SK-N-SH treated with all-trans-retinoic acid at 6 μM for 48 hours (cell line): Measurements from ENCODE around the gene PGM5.
"Not testable (repeated sequence)": the region's sequence is repeated elsewhere in the genome, so short reads cannot be mapped to it uniquely, and the experiment has no call there.

Source experiments
- OSR1 ChIP-seq: fragments of 250-450 bp; sonication (Bioruptor Pico); IDR thresholded peaks from 2 replicates; pipeline ENCODE4 v1.8.0; 2022; ENCODE audit warnings: moderate library complexity, mild to moderate bottlenecking, inconsistent platforms
- PPARA ChIP-seq: fragments of 250-450 bp; sonication (Bioruptor Pico); IDR thresholded peaks from 2 replicates; pipeline ENCODE4 v1.5.0; 2020; ENCODE audit warnings: mild to moderate bottlenecking, borderline replicate concordance
- RARB ChIP-seq: fragments of 250-450 bp; sonication (Bioruptor Pico); IDR thresholded peaks from 2 replicates; pipeline ENCODE4 v1.8.0; 2021; ENCODE audit warnings: mild to moderate bottlenecking, moderate library complexity
- ZC3H10 ChIP-seq: fragments of 250-450 bp; sonication (Bioruptor Pico); IDR thresholded peaks from 2 replicates; pipeline ENCODE4 v1.5.1; 2021; ENCODE audit warnings: mild to moderate bottlenecking, moderate library complexity
- ZNF70 ChIP-seq: fragments of 450-650 bp; formaldehyde crosslinking; IDR thresholded peaks from 2 replicates; pipeline ENCODE4 v1.5.0; 2020; ENCODE audit warnings: mild to moderate bottlenecking, moderate library complexity
- TF ChIP-seq, protein P1 (sequence below): fragments of 250-450 bp; sonication (Bioruptor Pico); IDR thresholded peaks from 2 replicates; pipeline ENCODE4 v1.5.1; 2021; ENCODE audit warnings: mild to moderate bottlenecking, moderate library complexity
- TF ChIP-seq, protein P2 (sequence below): fragments of 250-450 bp; sonication (Bioruptor Pico); IDR thresholded peaks from 2 replicates; pipeline ENCODE4 v1.8.0; 2020; ENCODE audit warnings: mild to moderate bottlenecking, moderate library complexity, borderline replicate concordance

DNA sequence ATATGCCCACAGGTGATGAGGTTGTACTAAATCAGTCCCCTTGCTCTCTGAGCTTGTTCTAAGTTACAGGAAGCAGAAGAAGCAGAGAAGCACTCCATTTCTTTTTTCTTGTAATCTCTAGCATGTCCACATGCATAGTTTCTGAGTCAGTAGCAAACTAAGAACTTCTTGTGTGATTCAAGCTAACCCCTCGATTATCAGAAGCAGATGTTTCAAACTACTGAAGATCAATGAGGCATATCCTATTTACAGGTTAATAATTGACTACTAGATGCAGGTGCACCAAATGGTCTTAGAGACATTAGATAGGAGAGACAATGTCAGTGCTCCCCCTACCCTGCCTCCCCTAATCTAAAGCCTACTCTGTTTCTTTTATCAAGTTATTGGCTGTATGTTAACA is 21.3 kb downstream of the PGM5 start:
- not testable (repeated sequence) for TF ChIP-seq PPARA (CRISPR knock-in tag); OSR1 (CRISPR knock-in tag); ZNF70 (CRISPR knock-in tag); RARB (CRISPR knock-in tag); ZC3H10
- TF ChIP-seq, protein P1, sequence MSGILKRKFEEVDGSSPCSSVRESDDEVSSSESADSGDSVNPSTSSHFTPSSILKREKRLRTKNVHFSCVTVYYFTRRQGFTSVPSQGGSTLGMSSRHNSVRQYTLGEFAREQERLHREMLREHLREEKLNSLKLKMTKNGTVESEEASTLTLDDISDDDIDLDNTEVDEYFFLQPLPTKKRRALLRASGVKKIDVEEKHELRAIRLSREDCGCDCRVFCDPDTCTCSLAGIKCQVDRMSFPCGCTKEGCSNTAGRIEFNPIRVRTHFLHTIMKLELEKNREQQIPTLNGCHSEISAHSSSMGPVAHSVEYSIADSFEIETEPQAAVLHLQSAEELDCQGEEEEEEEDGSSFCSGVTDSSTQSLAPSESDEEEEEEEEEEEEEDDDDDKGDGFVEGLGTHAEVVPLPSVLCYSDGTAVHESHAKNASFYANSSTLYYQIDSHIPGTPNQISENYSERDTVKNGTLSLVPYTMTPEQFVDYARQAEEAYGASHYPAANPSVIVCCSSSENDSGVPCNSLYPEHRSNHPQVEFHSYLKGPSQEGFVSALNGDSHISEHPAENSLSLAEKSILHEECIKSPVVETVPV (CRISPR knock-in tag) = not testable (repeated sequence)
- TF ChIP-seq, protein P2, sequence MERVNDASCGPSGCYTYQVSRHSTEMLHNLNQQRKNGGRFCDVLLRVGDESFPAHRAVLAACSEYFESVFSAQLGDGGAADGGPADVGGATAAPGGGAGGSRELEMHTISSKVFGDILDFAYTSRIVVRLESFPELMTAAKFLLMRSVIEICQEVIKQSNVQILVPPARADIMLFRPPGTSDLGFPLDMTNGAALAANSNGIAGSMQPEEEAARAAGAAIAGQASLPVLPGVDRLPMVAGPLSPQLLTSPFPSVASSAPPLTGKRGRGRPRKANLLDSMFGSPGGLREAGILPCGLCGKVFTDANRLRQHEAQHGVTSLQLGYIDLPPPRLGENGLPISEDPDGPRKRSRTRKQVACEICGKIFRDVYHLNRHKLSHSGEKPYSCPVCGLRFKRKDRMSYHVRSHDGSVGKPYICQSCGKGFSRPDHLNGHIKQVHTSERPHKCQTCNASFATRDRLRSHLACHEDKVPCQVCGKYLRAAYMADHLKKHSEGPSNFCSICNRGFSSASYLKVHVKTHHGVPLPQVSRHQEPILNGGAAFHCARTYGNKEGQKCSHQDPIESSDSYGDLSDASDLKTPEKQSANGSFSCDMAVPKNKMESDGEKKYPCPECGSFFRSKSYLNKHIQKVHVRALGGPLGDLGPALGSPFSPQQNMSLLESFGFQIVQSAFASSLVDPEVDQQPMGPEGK (CRISPR knock-in tag) = not testable (repeated sequence)
